Endometrial microvascular endothelial cells (primary cell): ENCODE data around the gene PON2. TPM values are rescaled to one million over a fixed set of nuclear protein-coding genes. Genes with fewer than 3 reads are reported as not detected.
"Not testable (repeated sequence)": the region's sequence is repeated elsewhere in the genome, so short reads cannot be mapped to it uniquely, and the experiment has no call there.

Experiments
- in situ Hi-C: cut with HindIII; loops from 2 replicates; pipeline ENCODE4 v1.10.0; 2017; ENCODE audit warnings: low sequenced_read_pairs, low pct_unique_long_range_greater_than_20kb; ENCODE audit errors: inconsistent ontology term
- total RNA-seq: library from RNA; depleted of rRNA; stranded (reverse); fragments of >200 nt; gene quantifications from one replicate; pipeline ENCODE4 v1.2.3, GENCODE V29; 2015; ENCODE audit errors: inconsistent ontology term

Gene PON2
- 133 TPM for total RNA-seq

DNA sequence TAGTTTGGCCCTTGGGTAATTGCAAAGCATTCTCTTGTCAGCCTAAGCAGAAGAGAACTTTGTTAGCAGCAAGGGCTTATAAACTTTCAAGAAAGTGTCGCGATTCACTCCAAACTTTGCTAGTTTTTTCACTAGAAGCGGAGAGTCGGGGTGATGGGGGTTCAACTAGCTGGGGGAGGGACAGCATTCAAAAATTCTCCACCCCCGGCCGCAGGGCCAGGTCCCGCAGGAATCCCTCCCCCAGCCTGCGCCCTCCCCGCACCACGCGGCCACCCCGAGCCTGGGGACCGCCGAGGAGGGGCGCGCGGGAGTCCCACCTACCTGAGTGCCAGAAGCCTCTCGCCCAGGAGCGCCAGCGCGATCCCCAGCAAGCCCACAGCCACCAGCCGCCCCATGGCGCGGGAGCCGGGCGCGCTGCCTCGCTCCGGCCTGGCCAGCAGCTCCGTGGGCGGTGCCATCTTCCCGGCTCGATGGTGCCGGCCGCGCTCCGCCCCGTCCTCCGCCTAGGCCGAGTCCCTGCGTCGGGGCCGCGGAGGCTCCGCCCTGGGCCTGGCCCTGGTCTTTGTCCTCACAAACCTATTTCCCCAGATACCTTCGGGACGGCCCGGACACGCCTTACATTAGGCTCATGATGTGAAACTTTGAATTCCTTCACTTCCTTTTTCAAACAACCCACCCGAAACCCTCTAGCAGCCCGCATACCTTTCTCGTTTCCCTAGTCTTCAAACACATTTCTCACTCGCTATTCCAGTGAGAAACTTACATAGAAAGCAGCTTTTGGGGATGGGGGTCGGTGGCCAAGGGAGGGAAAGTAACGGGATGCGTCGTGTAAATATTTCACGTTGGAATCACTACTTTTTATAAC lies at the start of gene PON2:
PON2 (minus strand) TSS at position 472 of the 865 bp plus-strand sequence; CDS start at position 395, 77 bp downstream.
- in situ Hi-C loops, result no loop called here

DNA sequence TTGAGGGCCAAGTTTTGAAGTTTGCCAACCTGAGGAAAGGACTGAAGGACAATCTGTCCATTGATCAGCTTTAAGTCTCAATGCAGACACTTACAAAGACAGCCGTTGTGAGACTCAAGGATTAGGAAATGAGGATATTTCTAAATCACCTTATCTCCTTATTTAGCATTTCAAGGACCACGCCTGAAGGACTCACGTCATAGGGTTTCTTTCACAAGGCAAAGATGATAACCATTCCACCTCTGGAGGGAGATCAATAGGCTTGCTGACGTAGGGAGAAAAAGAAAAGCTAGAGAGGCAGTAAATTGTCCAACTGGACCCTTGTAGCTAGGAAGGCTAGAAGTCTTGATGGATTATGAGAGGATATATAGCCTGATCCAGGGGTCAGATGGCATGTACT lies 47.6 kb upstream of the PON2 start:
- in situ Hi-C loops, result no loop called here

DNA sequence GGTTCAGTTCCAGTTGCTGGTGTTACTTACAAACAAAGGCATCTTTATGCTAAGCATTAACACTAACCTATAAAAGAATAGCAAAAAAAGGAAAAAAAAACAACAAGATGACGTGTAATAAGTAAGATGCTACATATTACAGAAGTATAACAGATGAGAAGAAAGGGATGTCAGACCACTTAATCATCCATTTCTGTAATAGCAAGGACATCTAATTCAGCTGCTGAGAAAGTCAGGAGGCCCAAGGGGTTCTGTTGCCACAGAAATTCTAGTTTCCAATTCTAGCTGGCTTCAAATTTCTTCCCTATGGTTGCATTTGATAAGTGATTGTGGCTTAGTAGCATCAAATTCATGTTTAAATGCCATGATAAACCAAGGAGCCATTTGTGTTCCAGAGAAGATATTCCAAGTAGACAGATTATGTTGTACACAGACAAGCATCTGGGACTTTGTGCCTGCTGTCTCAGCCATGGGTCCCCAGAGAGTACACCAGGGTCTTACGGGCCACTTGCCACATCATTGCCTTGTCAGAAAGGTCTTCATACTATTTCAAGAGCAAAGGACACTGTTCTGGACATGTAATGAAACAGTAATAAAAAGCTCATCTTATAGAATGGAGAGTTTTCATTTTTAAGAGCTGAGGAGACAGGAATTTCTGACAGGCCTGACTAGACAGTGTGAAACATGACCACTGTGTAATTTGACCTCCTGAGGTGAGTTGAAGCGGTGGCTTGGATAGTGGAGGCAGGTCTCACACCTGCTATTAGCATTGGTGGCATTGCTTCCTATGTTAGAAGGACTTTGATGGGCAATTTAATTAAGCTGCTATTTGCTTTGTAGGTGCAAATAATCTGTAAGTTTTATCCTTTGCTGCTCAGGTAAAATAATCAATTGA lies 46.7 kb upstream of the PON2 start:
- in situ Hi-C loops, result no loop called here

DNA sequence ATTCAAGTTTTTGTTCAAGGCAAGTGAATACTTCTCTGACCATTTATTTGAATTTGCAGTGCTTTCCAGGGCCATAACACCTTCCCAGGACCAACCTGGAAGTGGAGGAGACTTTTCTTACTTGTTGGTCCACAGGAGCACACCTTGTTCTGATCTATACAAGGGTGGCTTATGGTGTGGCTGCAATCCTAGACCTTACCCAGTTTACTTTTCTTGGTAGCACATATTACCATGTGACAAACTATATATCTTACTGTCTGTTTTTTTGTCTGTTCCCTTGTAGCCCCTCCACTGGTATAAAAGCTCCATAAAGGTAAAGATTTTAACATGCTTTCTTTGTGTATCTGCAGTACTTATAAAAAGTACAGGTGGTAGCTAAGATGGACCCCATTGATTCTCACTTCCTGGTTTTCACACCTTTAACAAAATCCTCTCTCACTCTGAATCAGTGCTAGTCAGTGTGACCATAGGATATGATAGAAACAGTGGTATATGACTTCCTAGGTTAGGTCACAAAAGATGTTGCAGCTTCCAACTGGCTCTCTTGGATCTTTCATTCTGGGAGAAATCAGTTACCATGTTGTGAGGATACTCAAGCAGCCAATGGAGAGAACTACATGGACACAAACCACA lies 45.3 kb upstream of the PON2 start:
- in situ Hi-C loops, result no loop called here

DNA sequence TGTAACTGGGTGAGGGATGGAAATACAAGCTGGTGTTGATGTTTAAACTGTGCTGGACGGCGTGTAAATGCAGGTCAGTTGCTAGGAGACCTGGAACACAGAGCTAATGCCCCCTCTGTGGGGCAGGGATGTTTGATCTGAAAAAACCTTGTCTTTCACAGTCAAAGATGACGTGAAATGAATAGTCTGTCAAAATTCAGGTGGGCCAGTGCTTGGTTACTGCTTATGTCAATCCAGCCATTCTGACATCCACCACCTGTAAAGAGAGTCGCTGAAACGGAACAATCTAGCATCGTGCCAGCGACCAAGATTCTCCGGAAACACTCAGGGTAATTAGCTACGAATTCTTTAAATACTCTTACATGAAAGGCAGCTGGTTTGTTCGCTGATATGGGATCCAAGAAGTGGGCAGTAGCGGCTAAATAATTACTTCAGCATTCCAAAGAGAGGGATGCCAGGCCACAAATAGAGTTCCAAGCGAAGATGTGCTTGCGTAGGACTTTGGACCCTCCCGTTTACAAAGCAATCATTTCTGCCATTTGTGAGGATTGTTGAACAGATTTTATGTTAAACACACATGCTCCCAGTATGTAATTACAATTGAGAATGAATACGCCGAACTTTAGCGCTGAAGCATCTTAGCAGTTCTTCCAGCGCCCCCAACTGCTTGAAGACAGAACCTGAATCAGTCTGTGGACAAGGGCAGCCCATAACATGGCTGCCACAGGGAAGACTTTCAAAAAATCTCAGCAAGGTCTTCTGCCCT lies 43.6 kb upstream of the PON2 start:
- in situ Hi-C loops, result no loop called here

GRCh38 chr7:95476904-95477594 lies 42.2 kb upstream of the PON2 start:
- in situ Hi-C loops, result no loop called here

- in situ Hi-C loops, result no loop called here
These were observed 41.4 kb upstream of the PON2 start for GRCh38 chr7:95476072-95476847.

- in situ Hi-C loops, result no loop called here
These were observed 38.6 kb upstream of the PON2 start for GRCh38 chr7:95473276-95473985.

- in situ Hi-C loops, result no loop called here
These were observed 37.8 kb upstream of the PON2 start for GRCh38 chr7:95472581-95473161.

- in situ Hi-C loops, result no loop called here
These were observed 36.2 kb upstream of the PON2 start for GRCh38 chr7:95471071-95471470.

GRCh38 chr7:95470452-95470851 lies 35.6 kb upstream of the PON2 start:
- in situ Hi-C loops, result no loop called here

DNA sequence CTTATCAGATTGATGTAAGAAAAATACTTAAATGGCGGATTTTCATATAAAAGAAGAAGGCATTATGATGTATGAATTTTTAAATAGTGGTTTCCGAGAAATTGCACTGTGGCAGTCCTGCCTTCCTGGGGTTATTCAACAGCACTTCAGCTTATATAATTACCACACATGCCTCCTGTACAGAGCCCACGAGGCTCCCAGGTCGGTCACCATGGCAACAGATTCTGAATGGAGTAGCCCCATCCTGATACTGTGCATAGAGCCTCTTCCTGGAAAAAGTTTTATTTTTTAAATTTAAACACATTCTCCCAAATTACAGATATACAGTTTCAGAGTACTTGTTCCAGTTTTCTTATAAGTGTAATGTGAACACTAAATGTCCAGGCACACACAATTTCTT lies 35.0 kb upstream of the PON2 start:
- in situ Hi-C loops, result no loop called here

DNA sequence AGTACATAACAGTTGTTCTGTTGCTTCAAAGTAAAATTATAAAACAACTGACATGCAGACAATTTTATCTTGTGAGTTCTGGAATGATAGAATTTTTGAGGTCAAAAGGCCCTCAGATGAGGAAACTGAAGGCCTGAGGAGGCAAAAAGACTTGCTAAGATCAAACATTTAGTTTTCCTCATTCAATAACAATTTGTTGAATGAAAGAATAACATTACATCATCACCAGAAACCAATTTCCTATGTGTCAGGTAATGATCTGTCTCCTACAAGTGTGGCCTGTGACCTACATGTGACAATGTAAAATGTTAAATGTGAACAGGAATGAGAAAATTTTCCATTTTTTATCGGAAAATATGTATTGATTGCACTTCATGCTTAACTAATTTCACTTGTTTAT lies 34.4 kb upstream of the PON2 start:
- in situ Hi-C loops, result no loop called here

DNA sequence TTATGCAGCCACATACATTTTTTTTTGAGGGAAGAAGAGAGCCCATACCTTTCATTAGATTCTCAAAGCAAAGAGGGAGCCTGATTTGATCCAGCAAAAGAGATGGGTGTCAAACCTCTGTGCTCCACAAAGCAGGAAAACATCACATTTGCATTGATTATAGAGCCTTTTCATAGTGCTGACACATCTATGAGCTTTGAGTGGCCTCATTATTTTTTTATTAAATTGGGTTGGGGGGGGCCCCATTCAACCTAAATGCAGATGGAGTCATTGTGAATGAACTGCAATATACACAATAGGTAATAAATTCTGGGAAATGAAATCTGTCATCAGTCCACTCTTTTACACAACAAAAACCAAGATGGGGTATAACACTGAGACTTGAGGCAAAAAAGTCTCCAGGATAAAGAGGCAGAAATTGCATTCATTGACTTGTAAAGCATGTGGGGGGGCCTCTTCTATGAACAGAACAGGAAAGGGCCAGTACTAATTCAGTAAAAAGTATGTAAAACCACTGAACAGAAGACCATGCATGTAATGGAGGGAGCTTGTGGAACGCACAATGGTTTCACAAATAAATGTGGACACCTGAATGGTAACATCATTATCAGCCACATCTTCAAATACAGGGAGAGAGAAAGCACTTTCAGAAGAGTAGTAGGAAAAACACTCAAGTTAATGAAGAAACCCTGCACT lies 33.2 kb upstream of the PON2 start:
- in situ Hi-C loops, result no loop called here

DNA sequence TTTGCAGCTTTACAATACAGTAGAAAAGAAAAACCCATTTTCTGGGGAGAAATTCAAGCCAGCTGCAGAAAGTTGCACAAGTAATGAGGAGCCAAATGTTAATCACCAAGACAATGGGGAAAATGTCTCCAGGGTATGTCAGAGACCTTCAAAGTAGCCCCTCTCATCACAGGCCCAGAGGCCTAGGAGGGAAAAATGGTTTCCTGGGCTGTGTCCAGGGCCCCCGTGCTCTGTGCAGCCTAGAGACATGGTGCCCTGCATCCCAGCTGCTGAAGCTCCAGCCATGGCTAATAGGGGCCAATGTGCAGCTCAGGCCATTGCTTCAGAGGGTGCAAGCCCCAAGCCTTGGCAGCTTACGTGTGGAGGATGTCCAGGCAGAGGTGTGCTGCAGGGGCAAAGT lies 25.8 kb upstream of the PON2 start:
- in situ Hi-C loops, result not testable (repeated sequence)

- in situ Hi-C loops, result no loop called here
These were observed 23.1 kb upstream of the PON2 start for GRCh38 chr7:95457947-95458346.
